Right lobe of liver (tissue), 4 donors: ENCODE measurements around the gene MARCKS.

Experiments used
- POLR2A ChIP-seq: fragments of 450-650 bp; IDR thresholded peaks from one replicate; pipeline ENCODE4 v1.6.1; 2017; ENCODE audit warnings: antibody characterized with exemption, mild to moderate bottlenecking
- TF ChIP-seq, protein P1 (sequence below), 4 donors: fragments of 200-600 bp in 3 of 4; fragments of 450-650 bp in 1 of 4; IDR thresholded peaks; one replicate each; pipeline versions ENCODE4 v1.5.1 to v1.8.0; 2016 to 2022; ENCODE audit warnings: antibody characterized with exemption in 4 of 4, mild to moderate bottlenecking in 2 of 4
- donor health status: DM: no; HTN: no; CAD: no.
- donor health status: DM: no; HTN: no; CAD: no.
- donor health status: DM: no; HTN: yes; CAD: no.

DNA sequence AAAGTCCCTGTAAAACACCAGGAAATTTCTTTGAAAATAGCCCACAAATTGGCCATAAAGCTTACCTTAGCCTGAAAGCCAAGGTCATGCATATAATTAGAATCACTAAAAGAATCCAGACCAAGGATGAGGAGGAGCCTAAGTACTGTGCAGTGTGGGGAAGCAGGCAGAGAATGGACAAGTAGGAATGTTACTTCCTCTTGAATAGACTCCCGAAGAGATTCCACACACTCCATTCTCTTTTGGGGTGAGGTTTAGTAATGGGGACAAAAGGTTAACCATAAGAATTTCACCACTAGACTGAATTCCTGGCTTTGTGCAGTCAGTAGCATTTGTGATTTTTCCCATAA, 27.5 kb upstream of the MARCKS start:
- no peak for TF ChIP-seq POLR2A
- TF ChIP-seq, protein P1, sequence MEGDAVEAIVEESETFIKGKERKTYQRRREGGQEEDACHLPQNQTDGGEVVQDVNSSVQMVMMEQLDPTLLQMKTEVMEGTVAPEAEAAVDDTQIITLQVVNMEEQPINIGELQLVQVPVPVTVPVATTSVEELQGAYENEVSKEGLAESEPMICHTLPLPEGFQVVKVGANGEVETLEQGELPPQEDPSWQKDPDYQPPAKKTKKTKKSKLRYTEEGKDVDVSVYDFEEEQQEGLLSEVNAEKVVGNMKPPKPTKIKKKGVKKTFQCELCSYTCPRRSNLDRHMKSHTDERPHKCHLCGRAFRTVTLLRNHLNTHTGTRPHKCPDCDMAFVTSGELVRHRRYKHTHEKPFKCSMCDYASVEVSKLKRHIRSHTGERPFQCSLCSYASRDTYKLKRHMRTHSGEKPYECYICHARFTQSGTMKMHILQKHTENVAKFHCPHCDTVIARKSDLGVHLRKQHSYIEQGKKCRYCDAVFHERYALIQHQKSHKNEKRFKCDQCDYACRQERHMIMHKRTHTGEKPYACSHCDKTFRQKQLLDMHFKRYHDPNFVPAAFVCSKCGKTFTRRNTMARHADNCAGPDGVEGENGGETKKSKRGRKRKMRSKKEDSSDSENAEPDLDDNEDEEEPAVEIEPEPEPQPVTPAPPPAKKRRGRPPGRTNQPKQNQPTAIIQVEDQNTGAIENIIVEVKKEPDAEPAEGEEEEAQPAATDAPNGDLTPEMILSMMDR (IDR thresholded peaks at IDR 0.05): no peak
